Endodermal cell (in vitro differentiated cells): ENCODE data around the gene DENND4A. TPM values are rescaled to one million over a fixed set of nuclear protein-coding genes. Genes with fewer than 3 reads are reported as not detected.

Experiments used
- DNase-seq: peaks from one replicate; pipeline ENCODE4 v3.0.0-alpha.2; 2017
- H3K27ac ChIP-seq: 2 replicates; pipeline ENCODE4 v1.5.1; 2013; ENCODE audit warnings: mild to moderate bottlenecking, low read depth, low read length, moderate library complexity
- H3K27me3 ChIP-seq: 2 replicates; pipeline ENCODE4 v1.6.1; 2013; ENCODE audit warnings: mild to moderate bottlenecking, low read length, moderate library complexity; ENCODE audit not compliant: insufficient read depth, control insufficient read depth, poor library complexity, severe bottlenecking
- H3K36me3 ChIP-seq: 2 replicates; pipeline ENCODE4 v1.7.0; 2013; ENCODE audit warnings: mild to moderate bottlenecking, low read length, moderate library complexity; ENCODE audit not compliant: control insufficient read depth, insufficient read depth
- H3K4me1 ChIP-seq: one replicate; pipeline ENCODE4 v1.7.0; 2013; ENCODE audit warnings: low read length; ENCODE audit not compliant: control insufficient read depth, insufficient read depth
- H3K4me3 ChIP-seq: 2 replicates; pipeline ENCODE4 v1.5.1; 2013; ENCODE audit warnings: mild to moderate bottlenecking, low read length, moderate library complexity
- H3K9ac ChIP-seq: 2 replicates; pipeline ENCODE4 v1.6.1; 2013; ENCODE audit warnings: mild to moderate bottlenecking, low read length, moderate library complexity; ENCODE audit not compliant: poor library complexity, severe bottlenecking; ENCODE audit errors: extremely low read depth
- H3K9me3 ChIP-seq: 2 replicates; pipeline ENCODE4 v1.6.1; 2013; ENCODE audit warnings: mild to moderate bottlenecking, low read length, moderate library complexity; ENCODE audit not compliant: control insufficient read depth
- H3K27ac Mint-ChIP-seq: 2 replicates; pipeline ENCODE4 v1.8.0; 2020; ENCODE audit warnings: mixed read lengths
- H3K27me3 Mint-ChIP-seq: 2 replicates; pipeline ENCODE4 v1.8.0; 2021; ENCODE audit warnings: mild to moderate bottlenecking, mixed read lengths; ENCODE audit not compliant: insufficient read depth
- H3K36me3 Mint-ChIP-seq: 2 replicates; pipeline ENCODE4 v1.8.0; 2020; ENCODE audit warnings: low read depth, mixed read lengths
- H3K4me1 Mint-ChIP-seq: 2 replicates; pipeline ENCODE4 v1.8.0; 2020; ENCODE audit warnings: mixed read lengths
- H3K4me3 Mint-ChIP-seq: 2 replicates; pipeline ENCODE4 v1.8.0; 2020; ENCODE audit warnings: mild to moderate bottlenecking, moderate library complexity, mixed read lengths
- H3K9me3 Mint-ChIP-seq: 2 replicates; pipeline ENCODE4 v1.8.0; 2020; ENCODE audit warnings: mild to moderate bottlenecking, mixed read lengths
- WGBS, 2 experiments: methylation state at CpG; one replicate each; pipeline versions ENCODE4 v1.1.5 to v1.1.7; 2013; ENCODE audit warnings: missing lambda C conversion rate in 2 of 2, mixed read lengths in 1 of 2; ENCODE audit not compliant: insufficient coverage in 1 of 2, insufficient read length in 1 of 2; 5-methylcytosine and 5-hydroxymethylcytosine counted together
- total RNA-seq, 2 donors: library from RNA; stranded (reverse); fragmentation: NEBNext Ultra II Directional in 1 of 2; extraction: Animal tissue kit (Norgen Biotek cat#: 25700) in 1 of 2; gene quantifications; 2 replicates in 1 of 2; 3 replicates in 1 of 2; pipeline ENCODE4 v1.2.1, GENCODE V29; 2021
- TF ChIP-seq, protein P1 (sequence below): fragments of 200-600 bp; sonication (generic); conservative IDR thresholded peaks from 2 replicates; pipeline ENCODE4 v1.5.0; 2021; ENCODE audit warnings: antibody characterized with exemption, mild to moderate bottlenecking

The DENND4A gene
- total RNA-seq, 2 donors from 2014 or later = 7.3 to 9.8 TPM

DNA sequence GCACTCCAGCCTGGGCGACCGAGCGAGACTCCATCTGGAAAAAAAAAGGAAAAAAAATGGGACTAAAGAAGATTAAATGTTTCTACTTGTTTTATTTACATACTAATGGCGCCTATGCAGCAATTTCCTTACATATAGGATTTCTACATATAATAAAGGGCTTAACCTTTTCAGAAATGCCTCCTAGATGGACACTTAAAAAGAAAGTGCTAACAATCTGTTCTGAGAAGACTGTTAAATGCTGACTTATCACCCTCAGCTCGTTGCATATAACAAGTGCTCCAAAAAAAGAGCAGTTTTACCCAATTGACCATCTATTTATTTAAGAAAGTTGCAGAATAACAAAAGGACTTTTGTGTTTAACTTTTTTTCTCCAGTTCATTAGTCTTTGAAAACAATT is 32.7 kb downstream of the DENND4A start:
- no peaks in the 10 kb centered on the region for H3K4me1 ChIP-seq
- no peaks in the 10 kb centered on the region for H3K9me3 ChIP-seq
- WGBS, 2 experiments = 94 to 100% methylated on average over 2 to 5 of the region's 5 CpGs
- no peak for DNase-seq
- Mint-ChIP-seq H3K27ac (no peak overlapping the region), H3K4me3 (no peak overlapping the region), H3K27me3 (no peaks in the 10 kb centered on the region), H3K36me3 (no peaks in the 10 kb centered on the region), H3K9me3 (no peaks in the 10 kb centered on the region), H3K4me1 (no peaks in the 10 kb centered on the region)
- no peaks in the 10 kb centered on the region for H3K27me3 ChIP-seq
- no peak overlapping the region for H3K27ac ChIP-seq
- TF ChIP-seq, protein P1, sequence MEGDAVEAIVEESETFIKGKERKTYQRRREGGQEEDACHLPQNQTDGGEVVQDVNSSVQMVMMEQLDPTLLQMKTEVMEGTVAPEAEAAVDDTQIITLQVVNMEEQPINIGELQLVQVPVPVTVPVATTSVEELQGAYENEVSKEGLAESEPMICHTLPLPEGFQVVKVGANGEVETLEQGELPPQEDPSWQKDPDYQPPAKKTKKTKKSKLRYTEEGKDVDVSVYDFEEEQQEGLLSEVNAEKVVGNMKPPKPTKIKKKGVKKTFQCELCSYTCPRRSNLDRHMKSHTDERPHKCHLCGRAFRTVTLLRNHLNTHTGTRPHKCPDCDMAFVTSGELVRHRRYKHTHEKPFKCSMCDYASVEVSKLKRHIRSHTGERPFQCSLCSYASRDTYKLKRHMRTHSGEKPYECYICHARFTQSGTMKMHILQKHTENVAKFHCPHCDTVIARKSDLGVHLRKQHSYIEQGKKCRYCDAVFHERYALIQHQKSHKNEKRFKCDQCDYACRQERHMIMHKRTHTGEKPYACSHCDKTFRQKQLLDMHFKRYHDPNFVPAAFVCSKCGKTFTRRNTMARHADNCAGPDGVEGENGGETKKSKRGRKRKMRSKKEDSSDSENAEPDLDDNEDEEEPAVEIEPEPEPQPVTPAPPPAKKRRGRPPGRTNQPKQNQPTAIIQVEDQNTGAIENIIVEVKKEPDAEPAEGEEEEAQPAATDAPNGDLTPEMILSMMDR = no peak
- no peaks in the 10 kb centered on the region for H3K36me3 ChIP-seq
- no peak overlapping the region for H3K4me3 ChIP-seq
- no peak overlapping the region for H3K9ac ChIP-seq

DNA sequence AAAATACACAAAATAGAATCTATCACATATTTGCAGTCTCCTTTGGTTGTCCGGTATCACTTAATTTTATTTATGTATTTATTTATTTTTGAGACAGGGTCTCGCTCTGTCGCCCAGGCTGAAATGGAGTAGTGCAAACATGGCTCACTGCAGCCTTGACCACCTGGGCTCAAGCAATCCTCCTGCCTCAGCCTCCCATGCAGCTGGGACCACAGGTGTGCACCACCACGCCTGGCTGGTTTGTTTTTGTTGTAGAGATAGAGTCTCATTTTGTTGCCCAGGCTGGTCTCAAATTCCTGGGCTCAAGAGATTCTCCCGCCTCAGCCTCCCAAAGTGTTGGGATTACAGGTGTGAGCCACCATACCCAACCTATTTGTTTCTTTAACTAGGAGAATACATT is 33.9 kb downstream of the DENND4A start:
- no peaks in the 10 kb centered on the region for H3K4me1 ChIP-seq
- H3K27ac ChIP-seq = no peak overlapping the region
- Mint-ChIP-seq H3K4me3 (no peak overlapping the region), H3K9me3 (no peaks in the 10 kb centered on the region), H3K27me3 (no peaks in the 10 kb centered on the region), H3K27ac (no peak overlapping the region), H3K36me3 (no peaks in the 10 kb centered on the region), H3K4me1 (no peaks in the 10 kb centered on the region)
- no peaks in the 10 kb centered on the region for H3K27me3 ChIP-seq
- WGBS, 2 experiments = 95% methylated on average over 4 of the region's 5 CpGs; no CpG with 5 or more reads in 1 of the 2 experiments
- no peak for DNase-seq
- H3K36me3 ChIP-seq = no peaks in the 10 kb centered on the region
- no peaks in the 10 kb centered on the region for H3K9me3 ChIP-seq
- H3K4me3 ChIP-seq = no peak overlapping the region
- TF ChIP-seq, protein P1 = no peak
- H3K9ac ChIP-seq = no peak overlapping the region

DNA sequence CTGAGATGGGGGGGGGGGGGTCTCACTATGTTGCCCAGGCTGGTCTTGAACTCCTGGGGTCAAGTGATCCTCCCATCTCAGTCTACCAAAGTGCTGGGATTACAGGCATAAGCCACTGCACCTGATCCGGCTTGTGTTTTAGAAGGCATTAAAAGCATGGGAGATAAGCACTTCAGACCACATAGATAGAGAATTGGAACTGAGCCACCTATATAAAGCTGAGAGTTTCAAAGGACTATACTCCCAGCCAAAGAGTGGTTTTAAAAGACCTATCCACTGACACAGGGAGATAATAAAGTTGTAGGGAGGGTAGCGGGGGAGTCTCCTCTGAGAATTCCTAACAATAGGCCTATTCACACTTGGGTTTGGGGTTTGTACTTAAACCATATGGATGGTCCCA is 34.8 kb downstream of the DENND4A start:
- WGBS, 2 experiments = 94 to 97% methylated on average over 2 of the region's 2 CpGs
- no peaks in the 10 kb centered on the region for H3K4me1 Mint-ChIP-seq

More for the DNA sequence above, 34.8 kb downstream of the DENND4A start:
- no peaks in the 10 kb centered on the region for H3K27me3 Mint-ChIP-seq
- Histone ChIP-seq H3K27me3 (no peaks in the 10 kb centered on the region), H3K36me3 (no peaks in the 10 kb centered on the region), H3K27ac (no peak overlapping the region), H3K4me3 (no peak overlapping the region), H3K9ac (no peak overlapping the region), H3K4me1 (no peaks in the 10 kb centered on the region), H3K9me3 (no peaks in the 10 kb centered on the region)
- no peaks in the 10 kb centered on the region for H3K36me3 Mint-ChIP-seq
- H3K4me3 Mint-ChIP-seq = no peak overlapping the region
- H3K27ac Mint-ChIP-seq = no peak overlapping the region
- TF ChIP-seq, protein P1 = no peak
- no peak for DNase-seq
- no peaks in the 10 kb centered on the region for H3K9me3 Mint-ChIP-seq
